ENCODE data around the gene RPL36AL.
"Not testable (repeated sequence)": the region's sequence is repeated elsewhere in the genome, so short reads cannot be mapped to it uniquely, and the experiment has no call there.

RPL36AL gene

GRCh38 chr14:49619730-49620129, 696 bp downstream of the RPL36AL start:
- DNase-seq (ENCODE audit: low read depth in 2 of 3, low spot score in 2 of 3): no peak

- DNase-seq (ENCODE audit: low read depth in 2 of 3, low spot score in 2 of 3): not testable (repeated sequence)
Measured at GRCh38 chr14:49619273-49619672, 1.2 kb downstream of the RPL36AL start.

- DNase-seq (ENCODE audit: low read depth in 2 of 3, low spot score in 2 of 3): no peak
Measured at GRCh38 chr14:49617852-49618519, 2.4 kb downstream of the RPL36AL start.

- no peak for DNase-seq (ENCODE audit: low read depth in 2 of 3, low spot score in 2 of 3)
Measured at GRCh38 chr14:49615776-49616175, 4.7 kb downstream of the RPL36AL start.

GRCh38 chr14:49614196-49614595, 6.2 kb downstream of the RPL36AL start:
- no peak for DNase-seq (ENCODE audit: low read depth in 2 of 3, low spot score in 2 of 3)

- no peak for DNase-seq (ENCODE audit: low read depth in 2 of 3, low spot score in 2 of 3)
Measured at GRCh38 chr14:49612671-49613070, 7.8 kb downstream of the RPL36AL start.

GRCh38 chr14:49612251-49612650, 8.2 kb downstream of the RPL36AL start:
- DNase-seq (ENCODE audit: low read depth in 2 of 3, low spot score in 2 of 3): no peak

GRCh38 chr14:49607583-49607982, 12.8 kb downstream of the RPL36AL start:
- DNase-seq (ENCODE audit: low read depth in 2 of 3, low spot score in 2 of 3): no peak

GRCh38 chr14:49598485-49599300, 21.7 kb downstream of the RPL36AL start, which contains the start of gene LRR1:
TSS of gene LRR1 (plus strand) at chr14:49598940. CDS start at chr14:49599021, 81 bp downstream.
- peak; percentile 66 to 94 (median 83) for DNase-seq (ENCODE audit: low read depth in 2 of 3, low spot score in 2 of 3)

GRCh38 chr14:49598189-49598484, 22.3 kb downstream of the RPL36AL start:
- no peak for DNase-seq (ENCODE audit: low read depth in 2 of 3, low spot score in 2 of 3)

GRCh38 chr14:49594347-49595091, 25.9 kb downstream of the RPL36AL start:
- DNase-seq (ENCODE audit: low read depth in 2 of 3, low spot score in 2 of 3): no peak

- no peak for DNase-seq (ENCODE audit: low read depth in 2 of 3, low spot score in 2 of 3)
Measured at GRCh38 chr14:49593016-49593415, 27.4 kb downstream of the RPL36AL start.

GRCh38 chr14:49589387-49589786, 31.0 kb downstream of the RPL36AL start:
- no peak for DNase-seq (ENCODE audit: low read depth in 2 of 3, low spot score in 2 of 3)

- no peak for DNase-seq (ENCODE audit: low read depth in 2 of 3, low spot score in 2 of 3)
Measured at GRCh38 chr14:49586673-49587460, 33.6 kb downstream of the RPL36AL start.

GRCh38 chr14:49585803-49586672, 34.4 kb downstream of the RPL36AL start, which contains the start of gene RPS29:
TSS of gene RPS29 (minus strand) at chr14:49586380. CDS start at chr14:49586346, 34 bp downstream.
- peak; percentile 98 to 100 (median 100) for DNase-seq (ENCODE audit: low read depth in 2 of 3, low spot score in 2 of 3)

- not testable (repeated sequence) for DNase-seq (ENCODE audit: low read depth in 2 of 3, low spot score in 2 of 3)
Measured at GRCh38 chr14:49584981-49585640, 35.3 kb downstream of the RPL36AL start.

GRCh38 chr14:49584058-49584457, 36.4 kb downstream of the RPL36AL start:
- no peak for DNase-seq (ENCODE audit: low read depth in 2 of 3, low spot score in 2 of 3)

- no peak for DNase-seq (ENCODE audit: low read depth in 2 of 3, low spot score in 2 of 3)
Measured at GRCh38 chr14:49583629-49584028, 36.8 kb downstream of the RPL36AL start.
